Colonic mucosa (tissue), 4 donors: ENCODE results near the gene CARD11. TPM values are rescaled to one million over a fixed set of nuclear protein-coding genes. Genes with fewer than 3 reads are reported as not detected.

Experiments
- DNase-seq: peaks from one replicate; pipeline ENCODE4 v3.0.0-alpha.2; 2020
- H3K27ac ChIP-seq: fragments of 200-600 bp; one replicate; pipeline ENCODE4 v1.8.0; 2021
- H3K27me3 ChIP-seq: fragments of 200-600 bp; one replicate; pipeline ENCODE4 v1.8.0; 2021
- H3K36me3 ChIP-seq: fragments of 200-600 bp; one replicate; pipeline ENCODE4 v1.8.0; 2021
- H3K4me1 ChIP-seq: fragments of 200-600 bp; one replicate; pipeline ENCODE4 v1.8.0; 2021; ENCODE audit warnings: mild to moderate bottlenecking
- H3K4me3 ChIP-seq: fragments of 200-600 bp; one replicate; pipeline ENCODE4 v1.8.0; 2021
- H3K9ac ChIP-seq, 2 donors: one replicate each; pipeline ENCODE4 v1.7.0; 2013; ENCODE audit warnings: control low read depth in 2 of 2, low read depth in 2 of 2, low read length in 2 of 2
- H3K9me3 ChIP-seq: fragments of 200-600 bp; one replicate; pipeline ENCODE4 v1.8.0; 2021
- intact Hi-C: fragments of 100-400 bp; cut with DNase I; formaldehyde crosslinking; loops from one replicate; pipeline ENCODE4 v1.14.1; 2022
- total RNA-seq, 2 donors: library from RNA; stranded (reverse); fragmentation: NEBNext Ultra II Directional in 1 of 2; extraction: Animal tissue kit (Norgen Biotek cat#: 25700) in 1 of 2; gene quantifications; one replicate each; pipeline ENCODE4 v1.2.1, GENCODE V29; 2021
- TF ChIP-seq, protein P1 (sequence below): fragments of 200-600 bp; IDR thresholded peaks from one replicate; pipeline ENCODE4 v1.8.0; 2022; ENCODE audit warnings: antibody characterized with exemption, mild to moderate bottlenecking
- donor health status: healthy.
- donor health status: DM: no; HTN: no; CAD: no.
- donor health status: DM: no; HTN: no; CAD: no.

CARD11 gene
- total RNA-seq, 2 donors from 2014 or later = 1.8 to 5.0 TPM

DNA sequence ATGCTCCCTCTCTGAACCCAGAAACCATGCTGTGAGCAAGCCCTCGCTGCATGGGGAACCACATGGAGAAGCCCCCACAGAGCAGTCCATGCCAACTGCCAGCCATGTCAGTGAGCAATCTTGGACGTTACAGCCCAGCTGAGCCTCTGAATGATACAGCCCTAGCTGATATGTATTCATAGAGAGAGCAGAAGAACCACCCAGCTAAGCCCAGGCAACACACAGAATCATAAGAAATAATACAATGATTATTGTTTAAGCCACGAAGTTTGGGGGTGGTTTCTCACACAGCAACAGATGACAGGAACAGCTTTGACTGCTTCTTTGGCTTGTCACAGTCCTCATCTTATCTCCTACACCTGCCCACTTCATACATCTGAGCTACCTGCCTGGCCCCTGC, 32.5 kb upstream of the CARD11 start:
- TF ChIP-seq, protein P1, sequence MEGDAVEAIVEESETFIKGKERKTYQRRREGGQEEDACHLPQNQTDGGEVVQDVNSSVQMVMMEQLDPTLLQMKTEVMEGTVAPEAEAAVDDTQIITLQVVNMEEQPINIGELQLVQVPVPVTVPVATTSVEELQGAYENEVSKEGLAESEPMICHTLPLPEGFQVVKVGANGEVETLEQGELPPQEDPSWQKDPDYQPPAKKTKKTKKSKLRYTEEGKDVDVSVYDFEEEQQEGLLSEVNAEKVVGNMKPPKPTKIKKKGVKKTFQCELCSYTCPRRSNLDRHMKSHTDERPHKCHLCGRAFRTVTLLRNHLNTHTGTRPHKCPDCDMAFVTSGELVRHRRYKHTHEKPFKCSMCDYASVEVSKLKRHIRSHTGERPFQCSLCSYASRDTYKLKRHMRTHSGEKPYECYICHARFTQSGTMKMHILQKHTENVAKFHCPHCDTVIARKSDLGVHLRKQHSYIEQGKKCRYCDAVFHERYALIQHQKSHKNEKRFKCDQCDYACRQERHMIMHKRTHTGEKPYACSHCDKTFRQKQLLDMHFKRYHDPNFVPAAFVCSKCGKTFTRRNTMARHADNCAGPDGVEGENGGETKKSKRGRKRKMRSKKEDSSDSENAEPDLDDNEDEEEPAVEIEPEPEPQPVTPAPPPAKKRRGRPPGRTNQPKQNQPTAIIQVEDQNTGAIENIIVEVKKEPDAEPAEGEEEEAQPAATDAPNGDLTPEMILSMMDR = no peak
- H3K4me1 ChIP-seq = no peaks in the 10 kb centered on the region
- intact Hi-C loops = no loop called here
- H3K9me3 ChIP-seq = no peaks in the 10 kb centered on the region
- H3K9ac ChIP-seq = no peak overlapping the region
- no peaks in the 10 kb centered on the region for H3K36me3 ChIP-seq
- no peak for DNase-seq
- H3K27ac ChIP-seq = no peak overlapping the region
- no peak overlapping the region for H3K4me3 ChIP-seq
- no peaks in the 10 kb centered on the region for H3K27me3 ChIP-seq

DNA sequence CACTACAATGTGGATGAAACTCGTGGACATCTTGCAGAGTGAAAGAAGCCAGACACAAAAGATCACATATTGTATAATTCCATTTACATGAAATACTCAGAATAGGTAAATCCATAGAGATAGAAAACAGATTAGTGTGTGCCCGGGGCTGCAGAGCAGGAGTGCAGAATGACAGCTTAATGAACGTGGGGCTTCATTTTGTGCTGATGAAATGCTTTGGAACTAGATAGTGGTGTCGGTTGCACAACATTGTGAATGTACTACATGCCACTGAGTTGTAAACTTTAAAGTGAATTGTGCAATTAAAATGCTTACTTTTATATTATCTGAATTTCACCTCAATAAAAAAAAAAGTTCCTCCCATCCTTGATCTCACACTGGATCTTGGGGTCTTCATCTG, 31.8 kb upstream of the CARD11 start:
- intact Hi-C loops = no loop called here
- TF ChIP-seq, protein P1 = no peak
- H3K36me3 ChIP-seq = no peaks in the 10 kb centered on the region

DNA sequence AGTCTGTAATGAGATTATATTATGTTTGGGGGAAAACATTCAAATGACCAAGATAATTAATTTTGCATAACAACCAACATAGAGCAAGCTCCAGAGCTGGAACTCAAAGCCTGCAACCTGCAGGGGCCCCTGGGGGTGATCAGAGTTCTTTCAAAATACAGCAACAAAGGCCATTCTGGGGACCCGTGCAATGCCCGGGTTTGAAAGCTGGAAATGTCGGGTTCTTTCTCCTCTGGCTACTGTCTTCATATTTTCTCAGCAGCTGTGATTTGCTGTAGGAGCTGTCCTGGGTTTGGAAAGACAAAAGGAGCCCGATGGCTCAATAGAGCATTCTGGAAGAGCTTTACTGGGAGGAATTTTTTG, 30.8 kb upstream of the CARD11 start:
- Histone ChIP-seq H3K27ac (no peak overlapping the region), H3K9me3 (no peaks in the 10 kb centered on the region), H3K4me3 (no peak overlapping the region), H3K4me1 (no peaks in the 10 kb centered on the region), H3K9ac (no peak overlapping the region), H3K36me3 (no peaks in the 10 kb centered on the region), H3K27me3 (no peaks in the 10 kb centered on the region)
- no peak for DNase-seq
- intact Hi-C loops = no loop called here
- TF ChIP-seq, protein P1 = no peak

More for the DNA sequence above, 31.8 kb upstream of the CARD11 start:
- Histone ChIP-seq H3K9ac (no peak overlapping the region), H3K4me1 (no peaks in the 10 kb centered on the region), H3K4me3 (no peak overlapping the region), H3K27ac (no peak overlapping the region), H3K9me3 (no peaks in the 10 kb centered on the region), H3K27me3 (no peaks in the 10 kb centered on the region)
- DNase-seq = no peak

DNA sequence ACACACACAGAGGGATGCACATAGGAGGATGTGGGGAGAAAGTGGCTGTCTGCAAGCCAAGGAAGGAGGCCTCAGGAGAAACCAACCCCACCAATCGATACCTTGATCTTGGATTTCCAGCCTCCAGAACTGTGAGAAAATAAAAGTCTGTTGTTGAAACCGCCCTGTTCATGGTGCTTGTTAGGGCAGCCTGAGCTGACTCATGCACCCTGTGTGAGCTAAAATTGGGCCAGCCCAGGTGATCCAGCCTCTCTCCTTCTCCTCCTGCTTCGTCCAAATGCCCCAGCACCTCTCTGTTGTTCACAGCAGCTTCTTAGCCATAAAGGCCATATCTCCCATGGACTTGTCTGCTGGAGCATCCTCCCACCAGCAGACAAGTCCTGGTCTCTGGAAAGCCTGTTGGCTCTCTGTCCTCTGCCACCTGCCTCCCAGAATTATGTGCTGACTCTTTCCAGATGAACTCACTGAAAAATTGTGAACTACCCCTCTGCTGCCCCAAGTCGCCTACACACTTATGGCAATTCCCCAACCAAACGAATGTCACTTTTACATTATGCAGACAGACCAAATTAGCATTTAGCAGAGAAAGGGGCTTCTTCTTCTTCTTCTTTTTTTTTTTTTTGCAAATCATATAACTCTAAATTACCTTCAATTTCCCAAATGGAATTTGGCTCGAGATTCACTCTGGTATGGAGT, 30.2 kb upstream of the CARD11 start:
- Histone ChIP-seq H3K27me3 (no peaks in the 10 kb centered on the region), H3K9me3 (no peaks in the 10 kb centered on the region), H3K4me1 (no peaks in the 10 kb centered on the region), H3K36me3 (no peaks in the 10 kb centered on the region), H3K9ac (no peak overlapping the region), H3K27ac (no peak overlapping the region), H3K4me3 (no peak overlapping the region)
- TF ChIP-seq, protein P1 = no peak
- intact Hi-C loops = no loop called here
- DNase-seq = no peak

DNA sequence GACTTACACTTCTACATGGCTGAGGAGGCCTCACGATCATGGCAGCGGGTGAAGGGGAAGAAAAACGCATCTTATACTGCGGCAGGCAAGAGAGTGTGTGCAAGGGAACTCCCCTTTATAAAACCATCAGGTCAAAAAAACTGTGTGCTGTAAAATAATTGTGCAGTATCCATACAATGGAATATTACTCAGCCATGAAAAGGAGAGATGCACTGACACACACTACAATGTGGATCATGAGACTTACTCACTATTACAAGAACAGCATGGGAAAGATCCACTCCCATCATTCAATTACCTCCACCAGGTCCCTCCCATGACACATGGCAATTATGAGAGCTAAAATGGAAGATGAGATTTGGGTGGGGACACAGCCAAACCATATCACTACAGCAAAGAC, 27.2 kb upstream of the CARD11 start:
- intact Hi-C loops = no loop called here
- TF ChIP-seq, protein P1 = no peak
- H3K4me1 ChIP-seq = no peaks in the 10 kb centered on the region

More for the DNA sequence above, 27.2 kb upstream of the CARD11 start:
- H3K27me3 ChIP-seq = no peaks in the 10 kb centered on the region
- H3K36me3 ChIP-seq = no peaks in the 10 kb centered on the region
- H3K4me3 ChIP-seq = no peak overlapping the region
- DNase-seq = no peak
- H3K27ac ChIP-seq = no peak overlapping the region
- no peak overlapping the region for H3K9ac ChIP-seq
- no peaks in the 10 kb centered on the region for H3K9me3 ChIP-seq
